Natural killer cell treated with Interleukin-12 subunit alpha and Interleukin-12 subunit beta and Interleukin-15 and Interleukin-18, amount 100 ng/mL, for 72 hours (primary cell): ENCODE results near the gene PML. TPM values are rescaled to one million over a fixed set of nuclear protein-coding genes. Genes with fewer than 3 reads are reported as not detected.
"Not testable (repeated sequence)": the region's sequence is repeated elsewhere in the genome, so short reads cannot be mapped to it uniquely, and the experiment has no call there.

ENCODE experiments used
- ATAC-seq, 2 donors: fragments of 150-1000 bp; cut with Tn5 transposase in 1 of 2; sonication (Bioruptor Pico), chemical (Tn5 transposase) in 1 of 2; 2 replicates each; pipeline ENCODE4 v1.10.0; 2021
- DNase-seq: peaks from one replicate; pipeline ENCODE4 v3.0.0; 2022; ENCODE audit warnings: low spot score
- H3K27ac Mint-ChIP-seq, 2 donors: 1 replicate in 1 of 2; 2 replicates in 1 of 2; pipeline ENCODE4 v1.8.0; 2022; ENCODE audit warnings: mixed read lengths in 2 of 2, mild to moderate bottlenecking in 1 of 2, moderate library complexity in 1 of 2
- H3K27me3 Mint-ChIP-seq, 2 donors: 1 replicate in 1 of 2; 2 replicates in 1 of 2; pipeline ENCODE4 v1.8.0; 2022; ENCODE audit warnings: mixed read lengths in 2 of 2
- H3K36me3 Mint-ChIP-seq: one replicate; pipeline ENCODE4 v1.8.0; 2022; ENCODE audit warnings: mixed read lengths
- H3K4me1 Mint-ChIP-seq, 2 donors: 1 replicate in 1 of 2; 2 replicates in 1 of 2; pipeline ENCODE4 v1.8.0; 2022; ENCODE audit warnings: low read depth in 2 of 2, mixed read lengths in 2 of 2, mild to moderate bottlenecking in 1 of 2
- H3K4me3 Mint-ChIP-seq: one replicate; pipeline ENCODE4 v1.8.0; 2022; ENCODE audit warnings: mixed read lengths
- H3K9me3 Mint-ChIP-seq: 2 replicates; pipeline ENCODE4 v1.8.0; 2022; ENCODE audit warnings: mixed read lengths
- total RNA-seq, 2 donors: library from RNA; stranded (reverse); gene quantifications; one replicate each; pipeline ENCODE4 v1.2.3, GENCODE V29; 2022

The PML gene
- total RNA-seq, 2 donors from 2014 or later: 62.6 to 72.3 TPM

- no peaks in the 10 kb centered on the region for H3K36me3 Mint-ChIP-seq
- H3K4me1 Mint-ChIP-seq: peaks cover 12 to 22% of the 10 kb centered on the region in 2 donors
- peaks cover 0 to 2% of the 10 kb centered on the region in 2 donors for H3K27me3 Mint-ChIP-seq
- H3K4me3 Mint-ChIP-seq: no peak overlapping the region
- no peak for ATAC-seq
- no peaks in the 10 kb centered on the region for H3K9me3 Mint-ChIP-seq
- no peak for DNase-seq
- no peak overlapping the region for H3K27ac Mint-ChIP-seq
Measured at GRCh38 chr15:73952913-73953750, 41.4 kb upstream of the PML start.

DNA sequence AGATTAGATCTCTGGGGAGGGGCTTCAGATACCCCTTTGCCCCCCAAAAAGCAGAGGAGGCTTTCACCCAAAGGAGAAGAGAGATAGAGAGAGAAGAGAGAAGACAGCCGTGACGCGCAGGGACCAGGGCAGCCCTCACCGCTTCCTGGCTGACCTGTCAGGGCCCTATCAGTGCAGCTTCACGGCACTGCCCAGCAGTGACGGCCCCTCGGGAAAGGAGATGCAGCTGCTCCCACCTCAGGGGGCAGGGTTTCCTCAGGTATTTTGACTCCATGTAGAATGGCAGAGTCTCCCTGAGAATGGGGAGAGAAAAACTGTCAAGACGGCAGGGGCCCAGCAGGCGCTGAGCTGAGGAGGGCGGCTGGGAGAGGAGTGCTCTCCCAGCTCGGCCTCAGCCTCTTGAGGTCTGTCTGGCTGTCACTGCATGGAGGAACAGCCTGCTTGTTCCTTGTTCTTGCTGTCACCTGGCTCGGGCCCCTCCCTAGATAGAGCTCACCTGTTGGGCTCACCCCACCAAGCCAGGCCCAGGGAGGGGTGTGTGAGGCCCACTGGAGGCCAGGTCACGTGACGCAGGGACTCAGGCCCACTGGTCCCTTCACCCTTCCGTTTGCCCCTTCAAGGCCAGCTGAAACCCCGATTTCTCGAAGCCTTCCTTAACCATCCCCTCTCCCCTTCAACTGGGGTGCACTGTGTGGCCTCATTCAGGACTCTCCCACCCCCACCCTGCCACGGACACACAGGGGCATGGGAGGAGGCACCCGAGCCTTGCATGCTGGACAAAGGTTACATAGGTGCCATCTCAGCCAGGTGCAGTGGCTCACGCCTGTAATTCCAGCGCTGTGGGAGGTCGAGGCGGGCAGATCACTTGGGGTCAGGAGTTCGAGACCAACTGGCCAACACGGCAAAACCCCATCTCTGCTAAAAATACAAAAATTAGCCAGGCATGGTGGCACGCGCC lies 40.0 kb upstream of the PML start:
- DNase-seq (no peak), ATAC-seq (no peak)
- H3K36me3 Mint-ChIP-seq: no peaks in the 10 kb centered on the region
- H3K27ac Mint-ChIP-seq: no peak overlapping the region
- no peak overlapping the region for H3K4me3 Mint-ChIP-seq
- peaks cover 16 to 26% of the 10 kb centered on the region in 2 donors for H3K4me1 Mint-ChIP-seq
- no peaks in the 10 kb centered on the region for H3K9me3 Mint-ChIP-seq
- peaks cover 0 to 2% of the 10 kb centered on the region in 2 donors for H3K27me3 Mint-ChIP-seq

DNA sequence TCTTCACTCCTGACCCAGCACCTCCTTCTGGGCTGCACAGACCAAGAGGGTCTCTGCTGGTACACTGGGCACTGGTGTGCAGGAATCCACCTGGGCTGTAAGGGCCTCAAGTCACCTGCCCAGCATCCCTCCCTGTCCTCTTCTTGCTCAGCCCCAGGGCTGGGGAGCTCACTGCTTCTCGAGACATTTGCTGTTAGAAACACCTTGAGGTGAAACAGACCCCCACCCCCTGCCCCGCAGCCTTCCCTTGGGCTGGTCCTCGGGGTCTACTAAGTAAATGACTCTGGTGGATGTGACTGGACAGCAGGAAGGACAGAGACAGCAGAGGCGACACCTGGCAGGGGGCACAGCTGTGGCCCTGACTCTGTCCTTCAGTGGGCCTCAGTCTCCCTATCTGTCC lies 39.2 kb upstream of the PML start:
- no peak for DNase-seq
- no peak for ATAC-seq
- peaks cover 19 to 30% of the 10 kb centered on the region in 2 donors for H3K4me1 Mint-ChIP-seq
- H3K9me3 Mint-ChIP-seq: no peaks in the 10 kb centered on the region
- no peak overlapping the region for H3K4me3 Mint-ChIP-seq
- H3K36me3 Mint-ChIP-seq: no peaks in the 10 kb centered on the region
- no peak overlapping the region for H3K27ac Mint-ChIP-seq
- peaks cover 0 to 2% of the 10 kb centered on the region in 2 donors for H3K27me3 Mint-ChIP-seq

GRCh38 chr15:73955861-73956742 lies 38.4 kb upstream of the PML start:
- ATAC-seq (no peak), DNase-seq (no peak)
- H3K36me3 Mint-ChIP-seq: no peaks in the 10 kb centered on the region
- H3K27ac Mint-ChIP-seq: no peak overlapping the region
- H3K4me1 Mint-ChIP-seq: peaks cover 15 to 22% of the 10 kb centered on the region in 2 donors
- H3K27me3 Mint-ChIP-seq: peaks cover 0 to 2% of the 10 kb centered on the region in 2 donors
- H3K4me3 Mint-ChIP-seq: no peak overlapping the region
- H3K9me3 Mint-ChIP-seq: no peaks in the 10 kb centered on the region

- H3K4me3 Mint-ChIP-seq: no peak overlapping the region
- no peak for DNase-seq
- no peak overlapping the region for H3K27ac Mint-ChIP-seq
- no peaks in the 10 kb centered on the region for H3K36me3 Mint-ChIP-seq
- peak; percentile 26 to 46 for ATAC-seq
- H3K27me3 Mint-ChIP-seq: peaks cover 0 to 2% of the 10 kb centered on the region in 2 donors
- H3K9me3 Mint-ChIP-seq: no peaks in the 10 kb centered on the region
- H3K4me1 Mint-ChIP-seq: peaks cover 12 to 18% of the 10 kb centered on the region in 2 donors
Measured at GRCh38 chr15:73956743-73957135, 37.8 kb upstream of the PML start.

DNA sequence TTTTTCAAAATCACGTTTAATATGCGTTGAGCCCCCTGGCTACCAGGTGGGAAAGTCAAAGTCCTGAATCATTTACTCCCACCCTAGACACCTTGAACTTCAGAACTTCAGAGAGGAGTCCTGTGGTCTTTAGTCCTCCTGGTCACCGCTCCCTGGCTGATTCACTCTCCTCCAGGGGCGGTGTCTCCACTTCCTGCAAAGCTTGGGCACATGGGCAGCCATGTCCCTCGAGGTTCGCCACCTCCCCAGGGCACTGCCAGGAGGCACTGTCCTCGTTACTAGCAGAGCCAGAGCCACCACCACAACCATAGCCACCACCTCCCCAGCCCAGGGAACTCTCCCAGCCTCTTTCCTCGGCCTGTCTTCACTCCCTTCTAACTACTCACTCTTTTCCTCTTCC lies 37.2 kb upstream of the PML start:
- ATAC-seq (no peak), DNase-seq (no peak)
- Mint-ChIP-seq H3K27ac (no peak overlapping the region), H3K27me3 (peaks cover 0 to 2% of the 10 kb centered on the region in 2 donors), H3K4me1 (peaks cover 12 to 18% of the 10 kb centered on the region in 2 donors), H3K4me3 (no peak overlapping the region), H3K36me3 (no peaks in the 10 kb centered on the region), H3K9me3 (no peaks in the 10 kb centered on the region)

GRCh38 chr15:73957785-73958184 lies 36.7 kb upstream of the PML start:
- H3K27me3 Mint-ChIP-seq: peaks cover 0 to 2% of the 10 kb centered on the region in 2 donors
- H3K4me3 Mint-ChIP-seq: no peak overlapping the region
- H3K36me3 Mint-ChIP-seq: no peaks in the 10 kb centered on the region
- DNase-seq (no peak), ATAC-seq (no peak)
- H3K9me3 Mint-ChIP-seq: no peaks in the 10 kb centered on the region
- peaks cover 12 to 18% of the 10 kb centered on the region in 2 donors for H3K4me1 Mint-ChIP-seq
- H3K27ac Mint-ChIP-seq: no peak overlapping the region

GRCh38 chr15:73959012-73959581 lies 35.4 kb upstream of the PML start:
- Mint-ChIP-seq H3K36me3 (no peaks in the 10 kb centered on the region), H3K4me1 (peaks cover 12 to 18% of the 10 kb centered on the region in 2 donors), H3K4me3 (no peak overlapping the region), H3K9me3 (no peaks in the 10 kb centered on the region), H3K27ac (no peak overlapping the region), H3K27me3 (peaks cover 0 to 5% of the 10 kb centered on the region in 2 donors)
- ATAC-seq (peak; percentile 20 to 77), DNase-seq (no peak)

GRCh38 chr15:73959801-73960200 lies 34.7 kb upstream of the PML start:
- Mint-ChIP-seq H3K27me3 (peaks cover 0 to 7% of the 10 kb centered on the region in 2 donors), H3K4me3 (peak overlapping the region; percentile 20), H3K36me3 (no peaks in the 10 kb centered on the region), H3K9me3 (no peaks in the 10 kb centered on the region), H3K27ac (no peak overlapping the region), H3K4me1 (peaks cover 15 to 21% of the 10 kb centered on the region in 2 donors)
- ATAC-seq: no peak
- no peak for DNase-seq

DNA sequence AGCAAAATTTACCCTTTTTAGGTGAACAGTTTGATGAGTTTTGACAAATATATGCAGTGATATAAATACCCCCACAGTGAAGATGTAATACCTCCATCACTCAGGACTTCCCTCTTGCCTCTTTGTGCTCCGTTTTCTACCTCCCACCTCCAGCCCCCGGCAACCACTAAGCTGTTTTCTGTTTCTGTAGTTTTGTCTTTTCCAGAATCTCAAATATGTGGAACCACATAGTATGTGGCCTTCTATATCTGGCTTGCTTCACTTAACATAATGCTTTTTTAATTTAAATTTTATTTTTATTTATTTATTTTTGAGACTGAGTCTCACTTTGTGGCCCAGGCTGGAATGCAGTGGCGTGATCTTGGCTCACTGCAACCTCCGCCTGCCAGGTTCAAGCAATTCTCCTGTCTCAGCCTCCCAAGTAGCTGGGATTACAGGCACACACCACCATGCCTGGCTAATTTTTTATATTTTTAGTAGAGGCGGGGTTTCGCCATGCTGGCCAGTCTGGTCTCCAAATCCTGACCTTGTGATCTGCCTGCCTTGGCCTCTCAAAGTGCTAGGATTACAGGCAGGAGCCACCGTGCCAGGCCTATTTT lies 33.9 kb upstream of the PML start:
- DNase-seq, H3K9me3 Mint-ChIP-seq, H3K27me3 Mint-ChIP-seq, H3K36me3 Mint-ChIP-seq, ATAC-seq, H3K27ac Mint-ChIP-seq, H3K4me3 Mint-ChIP-seq: not testable (repeated sequence)
- H3K4me1 Mint-ChIP-seq: peaks cover 20 to 29% of the 10 kb centered on the region in 2 donors

DNA sequence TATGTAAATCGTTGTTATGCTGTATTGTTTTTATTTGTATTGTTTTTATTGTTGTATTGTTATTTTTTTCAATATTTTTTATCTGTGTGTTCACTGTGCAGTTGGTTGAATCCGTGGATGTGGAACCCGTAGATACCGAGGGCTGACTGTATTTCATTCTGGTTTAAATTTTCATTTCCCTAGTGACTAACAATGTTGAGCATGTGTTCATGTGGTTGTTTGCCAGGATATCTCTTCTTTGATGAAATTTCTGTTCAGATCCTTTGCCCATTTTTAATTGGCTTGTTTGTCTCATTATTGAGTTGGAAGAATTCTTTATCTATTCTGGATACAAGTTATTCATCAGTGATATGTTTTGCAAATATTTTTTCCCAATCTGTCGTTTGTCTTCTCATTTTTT lies 32.1 kb upstream of the PML start:
- no peak overlapping the region for H3K27ac Mint-ChIP-seq
- no peak for ATAC-seq

GRCh38 chr15:73964736-73965093 lies 29.8 kb upstream of the PML start:
- no peaks in the 10 kb centered on the region for H3K9me3 Mint-ChIP-seq
- peak overlapping the region in 1 of 2 donors; percentile 65 for H3K27ac Mint-ChIP-seq
- peak; percentile 88 to 91 for ATAC-seq

More for the DNA sequence above, 32.1 kb upstream of the PML start:
- Mint-ChIP-seq H3K9me3 (no peaks in the 10 kb centered on the region), H3K4me3 (no peak overlapping the region), H3K4me1 (peaks cover 27 to 36% of the 10 kb centered on the region in 2 donors), H3K36me3 (no peaks in the 10 kb centered on the region), H3K27me3 (peaks cover 0 to 8% of the 10 kb centered on the region in 2 donors)
- DNase-seq: no peak

More at GRCh38 chr15:73964736-73965093, 29.8 kb upstream of the PML start:
- DNase-seq: peak; percentile 86
- Mint-ChIP-seq H3K4me1 (peaks cover 20 to 25% of the 10 kb centered on the region in 2 donors), H3K36me3 (no peaks in the 10 kb centered on the region), H3K27me3 (peaks cover 0 to 6% of the 10 kb centered on the region in 2 donors), H3K4me3 (peak overlapping the region; percentile 70)
